Gastrocnemius medialis (tissue), 4 donors: ENCODE data around the gene LMNTD2. TPM values are rescaled to one million over a fixed set of nuclear protein-coding genes. Genes with fewer than 3 reads are reported as not detected.

Source experiments
- ATAC-seq, 2 donors: fragments of 150-250 bp; one replicate each; pipeline ENCODE4 v1.9.1; 2016
- DNase-seq, 2 donors: peaks; one replicate each; pipeline ENCODE4 v3.0.0-alpha.2; 2019
- H3K27ac ChIP-seq, 4 donors: fragments of 200-600 bp; sonication (generic); 1 replicate in 1 of 4; 2 replicates in 3 of 4; pipeline ENCODE4 v1.5.1; 2016 to 2018; ENCODE audit warnings: mild to moderate bottlenecking in 2 of 4, moderate library complexity in 1 of 4
- H3K27me3 ChIP-seq, 3 donors: fragments of 200-600 bp; sonication (generic) in 2 of 3; 1 replicate in 1 of 3; 2 replicates in 2 of 3; pipeline versions ENCODE4 v1.5.1 to v1.6.0; 2016 to 2019; ENCODE audit warnings: mild to moderate bottlenecking in 1 of 3, moderate library complexity in 1 of 3
- H3K36me3 ChIP-seq, 2 donors: fragments of 200-600 bp; sonication (generic) in 1 of 2; one replicate each; pipeline ENCODE4 v1.5.1; 2017 to 2018
- H3K4me1 ChIP-seq, 2 donors: fragments of 200-600 bp; sonication (generic) in 1 of 2; one replicate each; pipeline ENCODE4 v1.5.1; 2016 to 2017; ENCODE audit warnings: mild to moderate bottlenecking in 2 of 2
- H3K4me3 ChIP-seq, 4 donors: fragments of 200-600 bp; sonication (generic) in 3 of 4; 1 replicate in 1 of 4; 2 replicates in 3 of 4; pipeline ENCODE4 v1.5.1; 2016 to 2019; ENCODE audit warnings: mild to moderate bottlenecking in 2 of 4
- H3K9me3 ChIP-seq, 3 donors: fragments of 200-600 bp; sonication (generic) in 2 of 3; 1 replicate in 1 of 3; 2 replicates in 2 of 3; pipeline ENCODE4 v1.5.1; 2016 to 2019
- CTCF ChIP-seq, 5 experiments: fragments of 450-650 bp in 3 of 5; fragments of 200-600 bp in 2 of 5; sonication (generic) in 2 of 5; IDR thresholded peaks in 4 of 5; conservative IDR thresholded peaks in 1 of 5; 1 replicate in 4 of 5; 2 replicates in 1 of 5; pipeline ENCODE4 v1.5.1; 2016 to 2019; ENCODE audit warnings: antibody characterized with exemption in 5 of 5, mild to moderate bottlenecking in 3 of 5, moderate library complexity in 3 of 5
- POLR2A ChIP-seq, 2 donors: fragments of 450-650 bp; IDR thresholded peaks; one replicate each; pipeline ENCODE4 v1.6.1; 2017; ENCODE audit warnings: antibody characterized with exemption in 2 of 2, mild to moderate bottlenecking in 2 of 2, moderate library complexity in 2 of 2
- in situ Hi-C, 4 donors: fragments of 200-750 bp; cut with MboI; loops; one replicate each; pipeline versions ENCODE4 v1.15.0 to v1.8.0; 2017; ENCODE audit warnings: low sequenced_read_pairs in 4 of 4
- intact Hi-C: fragments of 100-400 bp; cut with DNase I; formaldehyde crosslinking; loops from one replicate; pipeline ENCODE4 v1.15.1; 2023; ENCODE audit warnings: low total_unique reads
- total RNA-seq, 4 donors: library from RNA; depleted of rRNA; stranded (reverse); fragments of >200 nt; gene quantifications; one replicate each; pipeline versions ENCODE4 v1.1.0 to v1.2.3, GENCODE V29; 2016

LMNTD2 gene
- total RNA-seq, 4 donors from 2014 or later, result 0.13 to 1.5 TPM; not detected in 2

- intact Hi-C loops, result no loop called here
- H3K4me1 ChIP-seq, result no peaks in the 10 kb centered on the region
- no peak for DNase-seq
- no peak for TF ChIP-seq POLR2A (IDR thresholded peaks at IDR 0.05)
- no peak for TF ChIP-seq CTCF (IDR thresholded peaks at IDR 0.05 in 4 of 5, conservative IDR thresholded peaks at IDR 0.05 in 1 of 5)
- H3K27me3 ChIP-seq, result no peaks in the 10 kb centered on the region
- H3K36me3 ChIP-seq, result peaks cover 0 to 93% of the 10 kb centered on the region in 2 donors
- no peak overlapping the region for H3K27ac ChIP-seq
- in situ Hi-C loops, result no loop called here
- ATAC-seq, result no peak
- no peaks in the 10 kb centered on the region for H3K9me3 ChIP-seq
- H3K4me3 ChIP-seq, result no peak overlapping the region
These were observed 41.2 kb upstream of the LMNTD2 start for GRCh38 chr11:601573-602245.

DNA sequence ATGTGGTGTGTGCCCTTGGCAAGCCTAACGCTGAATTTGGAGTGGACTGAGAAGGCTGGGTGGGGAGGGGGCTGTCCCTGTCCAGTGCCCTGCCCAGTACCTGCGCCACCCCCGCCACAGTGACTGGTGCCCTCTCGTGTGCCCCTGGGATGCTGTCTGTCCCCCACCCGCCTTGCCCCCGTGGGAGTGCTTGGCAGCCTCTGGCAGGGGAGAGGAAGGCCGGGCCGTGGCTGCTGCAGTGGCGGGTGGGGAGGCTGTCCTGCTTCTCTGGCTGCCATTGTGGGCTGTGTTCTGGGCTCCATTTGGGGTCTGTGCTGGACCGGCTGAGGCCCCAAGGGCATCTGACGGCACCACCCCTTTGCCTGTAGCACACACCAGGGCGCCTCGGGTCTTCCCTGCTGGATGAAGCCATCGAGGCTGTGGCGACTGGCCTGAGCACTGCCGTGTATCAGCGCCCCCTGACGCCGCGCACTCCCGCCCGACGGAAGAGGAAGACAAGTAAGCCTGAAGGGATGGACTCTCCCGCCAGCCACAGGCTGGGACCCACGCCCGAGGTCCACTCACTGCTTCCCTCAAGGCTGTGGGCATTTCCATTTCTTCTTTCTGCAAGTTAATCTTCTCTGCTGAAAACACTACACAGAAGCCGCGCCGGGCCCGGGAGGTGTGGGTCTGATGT, 37.6 kb upstream of the LMNTD2 start:
- Histone ChIP-seq H3K27me3 (no peaks in the 10 kb centered on the region), H3K4me1 (no peaks in the 10 kb centered on the region), H3K9me3 (no peaks in the 10 kb centered on the region), H3K4me3 (no peak overlapping the region), H3K36me3 (peaks cover 0 to 90% of the 10 kb centered on the region in 2 donors), H3K27ac (no peak overlapping the region)
- ATAC-seq, result no peak
- intact Hi-C loops (no loop called here), in situ Hi-C loops (no loop called here)
- no peak for DNase-seq
- TF ChIP-seq CTCF (IDR thresholded peaks at IDR 0.05 in 4 of 5, conservative IDR thresholded peaks at IDR 0.05 in 1 of 5) (no peak), POLR2A (IDR thresholded peaks at IDR 0.05) (no peak)

- intact Hi-C loops, result no loop called here
- no peak for ATAC-seq
- H3K4me3 ChIP-seq, result no peak overlapping the region
- TF ChIP-seq CTCF (IDR thresholded peaks at IDR 0.05 in 4 of 5, conservative IDR thresholded peaks at IDR 0.05 in 1 of 5), result no peak
- in situ Hi-C loops, result no loop called here
- DNase-seq, result no peak
- H3K4me1 ChIP-seq, result no peaks in the 10 kb centered on the region
- H3K36me3 ChIP-seq, result peaks cover 0 to 90% of the 10 kb centered on the region in 2 donors
- no peak overlapping the region for H3K27ac ChIP-seq
- H3K27me3 ChIP-seq, result no peaks in the 10 kb centered on the region
- H3K9me3 ChIP-seq, result no peaks in the 10 kb centered on the region
These were observed 36.7 kb upstream of the LMNTD2 start for GRCh38 chr11:597166-597725.

DNA sequence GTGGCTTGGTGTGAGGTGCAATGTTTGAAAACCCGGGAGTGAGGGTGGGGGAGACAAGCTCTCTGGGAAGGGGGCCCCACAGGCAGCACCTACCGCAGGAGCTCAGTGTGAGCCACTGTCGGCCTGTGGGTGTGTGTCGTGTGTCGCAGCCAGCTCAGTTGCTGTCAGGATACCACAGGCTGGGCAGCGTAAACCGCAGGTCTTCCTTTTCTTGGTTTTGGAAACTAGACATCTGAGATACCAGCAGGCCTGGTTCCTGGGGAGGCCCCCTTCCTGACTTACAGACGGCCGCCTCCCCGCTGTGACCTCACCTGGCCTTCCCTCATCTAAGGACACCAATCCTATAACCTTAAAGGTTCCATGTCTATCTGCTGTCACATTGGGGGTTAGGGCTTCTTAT, 35.8 kb upstream of the LMNTD2 start:
- Histone ChIP-seq H3K27me3 (no peaks in the 10 kb centered on the region), H3K4me3 (no peak overlapping the region), H3K9me3 (no peaks in the 10 kb centered on the region), H3K27ac (no peak overlapping the region), H3K36me3 (peaks cover 0 to 85% of the 10 kb centered on the region in 2 donors), H3K4me1 (no peaks in the 10 kb centered on the region)
- in situ Hi-C loops, result no loop called here
- ATAC-seq (no peak), DNase-seq (no peak)
- intact Hi-C loops, result no loop called here
- no peak for TF ChIP-seq POLR2A (IDR thresholded peaks at IDR 0.05)
- no peak for TF ChIP-seq CTCF (IDR thresholded peaks at IDR 0.05 in 4 of 5, conservative IDR thresholded peaks at IDR 0.05 in 1 of 5)
